H1 (cell line): ENCODE measurements around the gene ACVR2A. TPM values are rescaled to one million over a fixed set of nuclear protein-coding genes. Genes with fewer than 3 reads are reported as not detected.

Experiments
- ATF2 ChIP-seq: IDR thresholded peaks from 2 replicates; pipeline ENCODE4 v1.6.1; 2012; ENCODE audit warnings: low read length, inconsistent platforms
- EZH2 ChIP-seq: fragments of 200-600 bp; sonication (generic); IDR thresholded peaks from 2 replicates; pipeline ENCODE4 v1.7.1; 2012; ENCODE audit warnings: low read depth, mild to moderate bottlenecking, moderate library complexity, low read length, inconsistent platforms; ENCODE audit not compliant: severe bottlenecking
- FOSL1 ChIP-seq: IDR thresholded peaks from 2 replicates; pipeline ENCODE4 v1.6.1; 2011; ENCODE audit warnings: mild to moderate bottlenecking, low read depth, low read length, moderate library complexity; ENCODE audit not compliant: insufficient read depth
- GABPA ChIP-seq: IDR thresholded peaks from 2 replicates; pipeline ENCODE4 v1.6.1; 2011; ENCODE audit warnings: mild to moderate bottlenecking, low read length, moderate library complexity, borderline replicate concordance; ENCODE audit not compliant: insufficient read depth
- SP2 ChIP-seq: IDR thresholded peaks from 2 replicates; pipeline ENCODE4 v1.6.1; 2012; ENCODE audit warnings: mild to moderate bottlenecking, low read length, inconsistent platforms
- TAF7 ChIP-seq: optimal IDR thresholded peaks from 2 replicates; pipeline ENCODE3; 2011; ENCODE audit warnings: low read depth, mild to moderate bottlenecking, inconsistent platforms, low read length, moderate library complexity, borderline replicate concordance
- polyA plus RNA-seq, 7 experiments: library from polyadenylated mRNA; depleted of rRNA in 3 of 7; stranded (reverse) in 5 of 7; unstranded in 2 of 7; fragments of >200 nt in 5 of 7; fragments of 200-250 nt in 2 of 7; gene quantifications; 1 replicate in 5 of 7; 2 replicates in 1 of 7; 4 replicates in 1 of 7; pipeline versions ENCODE4 v1.2.1 to v1.2.3, GENCODE V29; 2011 to 2013; ENCODE audit warnings: missing spikeins in 2 of 7, mixed read lengths in 2 of 7
- total RNA-seq: library from RNA; stranded (reverse); fragmentation: NEBNext Ultra II Directional; extraction: Animal tissue kit (Norgen Biotek cat#: 25700); gene quantifications from 2 replicates; pipeline ENCODE4 v1.2.1, GENCODE V29; 2021

The ACVR2A gene
- total and polyA plus RNA-seq, 2 of the 8 experiments (the other 6 are each of a cell fraction or from before 2014, with no cell fraction given), result 3.4 to 18.1 TPM

- TF ChIP-seq FOSL1 (no peak), EZH2 (no peak), GABPA (no peak), ATF2 (no peak), TAF7 (no peak), SP2 (no peak)
Measured at GRCh38 chr2:147847746-147848391, 3.0 kb downstream of the ACVR2A start (continued).
